ENCODE measurements around the gene PLCD1. TPM values are rescaled to one million over a fixed set of nuclear protein-coding genes. Genes with fewer than 3 reads are reported as not detected.

PLCD1 gene
- total and polyA plus RNA-seq, 2 of the 13 experiments (the other 11 are each of a cell fraction or from before 2014, with no cell fraction given) = 10.1 to 12.4 TPM

DNA sequence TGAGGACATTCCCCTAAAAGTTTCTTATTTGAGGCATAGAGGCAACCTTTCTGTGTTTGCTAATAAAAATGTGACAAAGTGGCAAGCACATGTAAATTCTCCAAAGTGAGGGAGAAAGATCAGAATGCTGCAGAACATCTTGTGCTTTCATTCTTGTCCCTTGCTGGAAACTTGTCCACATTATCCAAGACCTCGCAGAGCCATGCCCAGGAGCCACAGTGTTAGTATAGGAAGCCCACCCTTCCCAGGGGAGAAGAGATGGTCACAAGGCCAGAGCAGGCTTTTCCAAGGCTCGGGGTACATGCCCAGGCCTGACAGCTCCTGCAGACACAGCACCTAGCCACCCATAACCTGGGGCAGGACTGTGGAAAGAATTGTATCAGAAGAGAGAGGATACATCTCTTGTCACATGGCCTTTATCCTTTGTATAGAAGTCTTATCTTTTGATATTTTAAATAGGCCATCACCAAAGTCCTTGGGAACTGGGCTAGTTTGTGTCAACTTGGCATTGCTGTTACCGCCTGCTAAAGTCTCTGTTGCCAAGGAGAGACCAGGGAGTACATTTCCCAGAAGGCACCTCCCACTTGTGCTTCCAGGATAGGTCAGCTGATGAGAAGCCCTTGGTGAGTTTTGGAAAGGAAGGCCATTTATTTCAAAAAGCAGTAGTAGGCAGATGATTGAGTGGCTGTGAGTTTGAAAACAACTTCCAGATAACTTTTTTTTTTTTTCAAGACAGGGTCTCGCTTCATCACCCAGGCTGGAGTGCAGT, 20.1 kb upstream of the PLCD1 start (continued):
- TF ChIP-seq, protein P1, sequence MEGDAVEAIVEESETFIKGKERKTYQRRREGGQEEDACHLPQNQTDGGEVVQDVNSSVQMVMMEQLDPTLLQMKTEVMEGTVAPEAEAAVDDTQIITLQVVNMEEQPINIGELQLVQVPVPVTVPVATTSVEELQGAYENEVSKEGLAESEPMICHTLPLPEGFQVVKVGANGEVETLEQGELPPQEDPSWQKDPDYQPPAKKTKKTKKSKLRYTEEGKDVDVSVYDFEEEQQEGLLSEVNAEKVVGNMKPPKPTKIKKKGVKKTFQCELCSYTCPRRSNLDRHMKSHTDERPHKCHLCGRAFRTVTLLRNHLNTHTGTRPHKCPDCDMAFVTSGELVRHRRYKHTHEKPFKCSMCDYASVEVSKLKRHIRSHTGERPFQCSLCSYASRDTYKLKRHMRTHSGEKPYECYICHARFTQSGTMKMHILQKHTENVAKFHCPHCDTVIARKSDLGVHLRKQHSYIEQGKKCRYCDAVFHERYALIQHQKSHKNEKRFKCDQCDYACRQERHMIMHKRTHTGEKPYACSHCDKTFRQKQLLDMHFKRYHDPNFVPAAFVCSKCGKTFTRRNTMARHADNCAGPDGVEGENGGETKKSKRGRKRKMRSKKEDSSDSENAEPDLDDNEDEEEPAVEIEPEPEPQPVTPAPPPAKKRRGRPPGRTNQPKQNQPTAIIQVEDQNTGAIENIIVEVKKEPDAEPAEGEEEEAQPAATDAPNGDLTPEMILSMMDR (CRISPR knock-in tag; IDR thresholded peaks at IDR 0.05) = no peak
- no peak for TF ChIP-seq XBP1 (CRISPR knock-in tag; IDR thresholded peaks at IDR 0.05)
- TF ChIP-seq NRL (CRISPR knock-in tag; IDR thresholded peaks at IDR 0.05; ENCODE audit: borderline replicate concordance) = no peak
- TF ChIP-seq ZNF816 (CRISPR knock-in tag; IDR thresholded peaks at IDR 0.05; ENCODE audit: borderline replicate concordance) = no peak

DNA sequence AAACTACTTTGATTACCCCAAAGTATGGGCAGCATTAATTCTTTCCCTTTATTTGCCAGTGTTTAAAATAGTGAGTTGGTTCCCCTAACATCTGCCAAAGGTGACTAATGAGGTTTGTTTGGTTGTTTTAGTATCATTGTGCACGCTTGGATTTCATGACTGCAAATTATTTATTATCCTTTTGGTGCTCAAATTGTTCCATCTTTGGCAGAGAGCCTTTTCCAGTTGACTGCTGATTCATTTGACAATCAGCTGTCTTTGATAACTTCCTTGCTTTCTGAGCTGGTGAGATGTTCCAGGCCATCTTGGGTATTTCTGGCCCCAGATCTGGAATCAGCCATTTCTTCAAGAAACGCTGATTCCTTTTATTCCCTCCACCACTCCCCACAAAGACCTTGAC, 18.5 kb upstream of the PLCD1 start:
- no peaks in the 10 kb centered on the region for H4K20me1 ChIP-seq (ENCODE audit: insufficient read depth, low read length)
- no peaks in the 10 kb centered on the region for H3K36me3 ChIP-seq (replicated peaks in 1 of 2; ENCODE audit: control insufficient read depth in 1 of 2, insufficient read depth in 2 of 2, low read length in 2 of 2)
- no peak overlapping the region for H3K4me3 ChIP-seq (replicated peaks in 1 of 3; ENCODE audit: insufficient read depth in 1 of 3, low read depth in 2 of 3, low read length in 3 of 3)
- ChIA-PET CTCF (ENCODE audit: low intra/inter-chr PET ratio, low total read pairs) (no interaction called here), POLR2A (no interaction called here)
- DNase-seq (ENCODE audit: low spot score) (no peak), ATAC-seq (no peak), FAIRE-seq (no peak)
- 0% methylated on average over 2 of the region's 2 CpGs for WGBS (ENCODE audit: low lambda C conversion rate)
- H2AFZ ChIP-seq (ENCODE audit: low read length) = no peak overlapping the region
- H3K9me3 ChIP-seq (ENCODE audit: low read length) = no peaks in the 10 kb centered on the region
- BruUV-seq (replicated peaks) = no TSS peak
- peaks cover 0 to 17% of the 10 kb centered on the region in 2 experiments; a peak in 3 of 5 replicates for H3K27me3 ChIP-seq (ENCODE audit: control insufficient read depth in 1 of 2, insufficient read depth in 2 of 2, low read length in 2 of 2)
- H3K9ac ChIP-seq (ENCODE audit: insufficient read depth, low read depth, low read length) = no peak overlapping the region
- no peak overlapping the region for H3K4me2 ChIP-seq (ENCODE audit: low read depth, low read length)
- H3K4me1 ChIP-seq (ENCODE audit: insufficient read depth, low read length) = no peaks in the 10 kb centered on the region
- no peaks in the 10 kb centered on the region for H3K79me2 ChIP-seq (ENCODE audit: insufficient read depth, low read length)
- in situ Hi-C loops (cut with HindIII; ENCODE audit: extremely low pct_ligation_motif_present, low pct_unique_long_range_greater_than_20kb) (no loop called here), intact Hi-C loops (cut with micrococcal nuclease; ENCODE audit: unreplicated experiment) (no loop called here)
- no peak overlapping the region for H3K27ac ChIP-seq (ENCODE audit: extremely low read length, insufficient read depth, low read length)
- TF ChIP-seq JARID2 (CRISPR knock-in tag; IDR thresholded peaks at IDR 0.05; ENCODE audit: insufficient replicate concordance) = no peak
- TF ChIP-seq SMC3 (IDR thresholded peaks at IDR 0.05; ENCODE audit: low read length) = no peak
- TF ChIP-seq ZNF629 (CRISPR knock-in tag; conservative IDR thresholded peaks at IDR 0.05) = no peak
- TF ChIP-seq ZNF34 (CRISPR knock-in tag; IDR thresholded peaks at IDR 0.05; ENCODE audit: borderline replicate concordance) = no peak
- no peak for TF ChIP-seq ZNF772 (CRISPR knock-in tag; IDR thresholded peaks at IDR 0.05)
- TF ChIP-seq KLF16 (CRISPR knock-in tag; IDR thresholded peaks at IDR 0.05) = no peak
- no peak for TF ChIP-seq CCDC6 (CRISPR knock-in tag; IDR thresholded peaks at IDR 0.05)
- TF ChIP-seq, protein P2, sequence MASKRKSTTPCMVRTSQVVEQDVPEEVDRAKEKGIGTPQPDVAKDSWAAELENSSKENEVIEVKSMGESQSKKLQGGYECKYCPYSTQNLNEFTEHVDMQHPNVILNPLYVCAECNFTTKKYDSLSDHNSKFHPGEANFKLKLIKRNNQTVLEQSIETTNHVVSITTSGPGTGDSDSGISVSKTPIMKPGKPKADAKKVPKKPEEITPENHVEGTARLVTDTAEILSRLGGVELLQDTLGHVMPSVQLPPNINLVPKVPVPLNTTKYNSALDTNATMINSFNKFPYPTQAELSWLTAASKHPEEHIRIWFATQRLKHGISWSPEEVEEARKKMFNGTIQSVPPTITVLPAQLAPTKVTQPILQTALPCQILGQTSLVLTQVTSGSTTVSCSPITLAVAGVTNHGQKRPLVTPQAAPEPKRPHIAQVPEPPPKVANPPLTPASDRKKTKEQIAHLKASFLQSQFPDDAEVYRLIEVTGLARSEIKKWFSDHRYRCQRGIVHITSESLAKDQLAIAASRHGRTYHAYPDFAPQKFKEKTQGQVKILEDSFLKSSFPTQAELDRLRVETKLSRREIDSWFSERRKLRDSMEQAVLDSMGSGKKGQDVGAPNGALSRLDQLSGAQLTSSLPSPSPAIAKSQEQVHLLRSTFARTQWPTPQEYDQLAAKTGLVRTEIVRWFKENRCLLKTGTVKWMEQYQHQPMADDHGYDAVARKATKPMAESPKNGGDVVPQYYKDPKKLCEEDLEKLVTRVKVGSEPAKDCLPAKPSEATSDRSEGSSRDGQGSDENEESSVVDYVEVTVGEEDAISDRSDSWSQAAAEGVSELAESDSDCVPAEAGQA (IDR thresholded peaks at IDR 0.05; ENCODE audit: low read depth) = no peak
- TF ChIP-seq, protein P2 (CRISPR knock-in tag; IDR thresholded peaks at IDR 0.05; ENCODE audit: borderline replicate concordance) = no peak
- no peak for TF ChIP-seq HNF4A (CRISPR knock-in tag; IDR thresholded peaks at IDR 0.05)
- no peak for TF ChIP-seq RFX3 (CRISPR knock-in tag; IDR thresholded peaks at IDR 0.05)
- TF ChIP-seq ZNF672 (CRISPR knock-in tag; IDR thresholded peaks at IDR 0.05) = no peak
- no peak for TF ChIP-seq MBD4 (IDR thresholded peaks at IDR 0.05; ENCODE audit: borderline replicate concordance, low read length)

Data from HepG2 (cell line).